Activated CD4-positive, alpha-beta memory T cell treated with anti-CD3 and anti-CD28 coated beads, Interleukin-2, amount 10 ng/mL, durations not matched to agents 7 days and 5 days (primary cell): ENCODE data around the gene POLR2H. TPM values are rescaled to one million over a fixed set of nuclear protein-coding genes. Genes with fewer than 3 reads are reported as not detected.

Source experiments
- CTCF ChIA-PET: fragments of 350-600 bp; sonication (Branson Sonifier 250); formaldehyde crosslinking; loops from one replicate; lab custom pipeline; 2021; ENCODE audit warnings: antibody characterized with exemption, inconsistent platforms; lab: Charles Lee
- POLR2A ChIA-PET: fragments of 350-600 bp; sonication (Branson Sonifier 250); formaldehyde crosslinking; loops from one replicate; lab custom pipeline; 2021; ENCODE audit warnings: antibody characterized with exemption; lab: Charles Lee
- DNase-seq: peaks from one replicate; pipeline ENCODE4 v3.0.0-alpha.2; 2020
- H3K27ac Mint-ChIP-seq: one replicate; pipeline ENCODE4 v1.8.0; 2021; ENCODE audit warnings: mild to moderate bottlenecking, mixed read lengths
- H3K27me3 Mint-ChIP-seq: one replicate; pipeline ENCODE4 v1.8.0; 2021; ENCODE audit warnings: mixed read lengths
- H3K36me3 Mint-ChIP-seq: one replicate; pipeline ENCODE4 v1.8.0; 2021; ENCODE audit warnings: low read depth, mixed read lengths
- H3K4me1 Mint-ChIP-seq: one replicate; pipeline ENCODE4 v1.8.0; 2021; ENCODE audit warnings: mixed read lengths
- H3K4me3 Mint-ChIP-seq: one replicate; pipeline ENCODE4 v1.8.0; 2021; ENCODE audit warnings: mild to moderate bottlenecking, mixed read lengths
- H3K9me3 Mint-ChIP-seq: one replicate; pipeline ENCODE4 v1.8.0; 2021; ENCODE audit warnings: mixed read lengths
- total RNA-seq, 2 experiments: library from RNA; stranded (reverse); gene quantifications; one replicate each; pipeline ENCODE4 v1.2.3, GENCODE V29; 2021

Gene POLR2H
- 10 to 100 TPM; 73.9 to 79.3 TPM for total RNA-seq

DNA sequence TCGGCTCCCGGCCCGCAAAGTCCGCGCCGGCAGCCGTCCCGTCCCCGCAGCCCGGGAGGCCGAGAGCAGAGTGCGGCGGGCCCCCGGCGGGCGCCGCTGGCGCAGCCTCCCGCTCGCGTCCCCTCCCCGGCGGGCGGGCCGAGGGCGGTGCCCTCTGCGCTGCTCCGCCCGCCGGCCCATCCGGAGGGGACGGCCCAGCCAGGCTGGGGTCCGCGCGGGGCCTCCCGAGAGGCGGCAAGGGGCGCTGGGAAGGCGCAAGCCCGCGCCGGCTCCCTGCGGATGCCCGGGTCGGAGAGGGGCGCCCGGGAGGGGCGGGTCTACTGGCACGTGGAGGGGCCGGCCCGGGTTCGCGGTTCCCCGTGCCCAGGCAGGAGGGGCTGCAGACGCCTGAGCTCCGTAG is at the start of gene POLR2H, which contains the start of gene CLCN2:
Gene POLR2H, plus strand, starts transcription at position 179 of the 400 bp plus-strand sequence. CDS start 1,783 bp downstream, outside the sequence.
Gene CLCN2, minus strand, starts transcription at position 74 of the 400 bp plus-strand sequence. CDS start 126 bp downstream, outside the sequence.
- peaks cover 2% of the 10 kb centered on the region for H3K27me3 Mint-ChIP-seq
- DNase-seq: peak; percentile 51
- POLR2A ChIA-PET: interaction anchor here (0.9 to 3.0 kb wide), 11 partner anchors 8 to 226 kb away, joined by 3 to 13 read pairs (median 4); partner anchors contain the start of genes EIF2B5 and FAM131A
- H3K36me3 Mint-ChIP-seq: peaks cover 19% of the 10 kb centered on the region
- H3K4me3 Mint-ChIP-seq: peak within 1 kb of the TSS; percentile 95
- H3K9me3 Mint-ChIP-seq: no peaks in the 10 kb centered on the region
- H3K27ac Mint-ChIP-seq: peak within 1 kb of the TSS; percentile 94
- CTCF ChIA-PET: interaction anchor here (0.8 to 2.6 kb wide), 4 partner anchors 8 to 55 kb away, joined by 3 to 13 read pairs (median 5); no protein-coding TSS in a partner anchor
- H3K4me1 Mint-ChIP-seq: peaks cover 29% of the 10 kb centered on the region

DNA sequence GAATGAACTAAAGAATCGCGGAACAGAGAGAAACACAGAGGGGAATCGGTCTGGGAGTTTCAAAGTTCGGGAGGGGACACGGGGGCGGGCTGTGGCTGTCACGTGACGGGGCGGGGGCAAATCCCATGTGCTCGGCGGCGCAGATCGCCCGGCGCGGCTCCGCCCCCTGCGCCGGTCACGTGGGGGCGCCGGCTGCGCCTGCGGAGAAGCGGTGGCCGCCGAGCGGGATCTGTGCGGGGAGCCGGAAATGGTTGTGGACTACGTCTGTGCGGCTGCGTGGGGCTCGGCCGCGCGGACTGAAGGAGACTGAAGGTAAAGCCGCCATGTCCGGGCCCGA is 47.2 kb upstream of the POLR2H start, which contains the start of gene EIF4G1:
Gene EIF4G1, plus strand, starts transcription at position 244 of the 337 bp plus-strand sequence. CDS start 1,191 bp downstream, outside the sequence.
- H3K4me3 Mint-ChIP-seq: peak within 1 kb of the TSS; percentile 90
- peaks cover 36% of the 10 kb centered on the region for H3K4me1 Mint-ChIP-seq
- DNase-seq: peak; percentile 93
- POLR2A ChIA-PET: no interaction called here
- H3K36me3 Mint-ChIP-seq: peaks cover 34% of the 10 kb centered on the region
- H3K9me3 Mint-ChIP-seq: no peaks in the 10 kb centered on the region
- CTCF ChIA-PET: no interaction called here
- peak within 1 kb of the TSS; percentile 90 for H3K27ac Mint-ChIP-seq
- H3K27me3 Mint-ChIP-seq: no peaks in the 10 kb centered on the region

DNA sequence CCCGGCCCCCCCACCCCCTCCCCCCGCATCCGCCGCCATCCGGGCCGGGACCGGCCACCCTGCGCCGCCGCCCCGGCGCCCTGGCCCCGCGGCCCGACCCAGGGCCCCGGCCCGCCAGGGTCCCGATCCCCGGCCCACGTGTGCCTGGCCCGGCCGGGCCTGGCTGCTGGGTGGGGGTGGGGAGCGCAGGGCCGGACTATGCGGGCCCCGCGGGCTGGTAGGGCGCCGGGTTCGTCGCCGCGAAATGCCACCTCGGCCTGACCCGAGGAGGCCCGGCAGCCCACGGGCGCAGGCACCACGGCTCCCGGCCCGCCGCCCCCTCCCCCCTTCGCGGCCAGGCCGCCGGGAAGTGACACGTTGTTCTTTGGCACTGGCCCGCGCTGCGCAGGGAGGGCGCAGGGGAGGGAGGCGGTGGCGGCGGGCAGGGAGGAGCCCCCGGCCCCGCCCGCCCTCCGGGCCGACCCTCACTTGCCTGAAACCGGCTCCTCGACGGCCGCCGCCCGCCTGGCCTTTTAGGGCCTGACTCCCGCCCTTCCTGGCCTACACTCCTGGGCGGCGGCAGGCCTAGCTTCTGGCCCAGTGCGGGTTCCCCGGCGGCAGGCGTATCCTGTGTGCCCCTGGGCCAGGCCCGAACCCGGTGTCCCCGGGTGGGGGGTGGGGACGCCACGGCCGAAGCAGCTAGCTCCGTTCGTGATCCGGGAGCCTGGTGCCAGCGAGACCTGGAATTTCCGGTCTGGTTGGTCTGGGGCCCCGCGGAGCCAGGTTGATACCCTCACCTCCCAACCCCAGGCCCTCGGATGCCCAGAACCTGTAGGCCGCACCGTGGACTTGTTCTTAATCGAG is 46.6 kb upstream of the POLR2H start:
- DNase-seq: peak; percentile 65
- peaks cover 35% of the 10 kb centered on the region for H3K36me3 Mint-ChIP-seq
- H3K9me3 Mint-ChIP-seq: no peaks in the 10 kb centered on the region
- H3K27ac Mint-ChIP-seq: peak overlapping the region; percentile 90
- peaks cover 42% of the 10 kb centered on the region for H3K4me1 Mint-ChIP-seq
- ChIA-PET CTCF (no interaction called here), POLR2A (interaction anchor here (1.0 to 2.2 kb wide), 9 partner anchors 11 to 68 kb away, joined by 4 to 18 read pairs (median 4); partner anchors contain the start of gene EEF1AKMT4)
- H3K4me3 Mint-ChIP-seq: peak overlapping the region; percentile 90
- no peaks in the 10 kb centered on the region for H3K27me3 Mint-ChIP-seq

DNA sequence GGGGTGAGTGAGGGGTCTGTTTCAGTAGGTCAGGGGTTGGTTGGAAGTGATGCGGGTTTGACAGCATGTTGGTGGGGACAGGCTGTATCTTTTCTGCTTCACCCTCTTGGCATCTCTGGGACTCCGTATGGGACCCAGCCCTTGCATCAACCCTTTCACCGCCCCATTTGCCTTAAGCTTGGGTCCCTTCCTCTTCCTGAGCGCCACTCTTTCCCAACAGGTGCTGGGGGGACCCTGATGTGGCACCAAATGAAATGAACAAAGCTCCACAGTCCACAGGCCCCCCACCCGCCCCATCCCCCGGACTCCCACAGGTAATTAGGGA is 46.0 kb upstream of the POLR2H start:
- Mint-ChIP-seq H3K4me1 (peaks cover 45% of the 10 kb centered on the region), H3K36me3 (peaks cover 38% of the 10 kb centered on the region), H3K27me3 (no peaks in the 10 kb centered on the region), H3K9me3 (no peaks in the 10 kb centered on the region), H3K4me3 (peak overlapping the region; percentile 90), H3K27ac (peak overlapping the region; percentile 90)
- POLR2A ChIA-PET: interaction anchor here (0.8 to 2.2 kb wide), 11 partner anchors 10 to 69 kb away, joined by 3 to 18 read pairs (median 4); partner anchors contain the start of gene EEF1AKMT4
- DNase-seq: no peak
- CTCF ChIA-PET: interaction anchor here (0.7 kb wide), 1 partner anchor 66 kb away, joined by 4 read pairs; the partner anchor contains the start of gene EEF1AKMT4

DNA sequence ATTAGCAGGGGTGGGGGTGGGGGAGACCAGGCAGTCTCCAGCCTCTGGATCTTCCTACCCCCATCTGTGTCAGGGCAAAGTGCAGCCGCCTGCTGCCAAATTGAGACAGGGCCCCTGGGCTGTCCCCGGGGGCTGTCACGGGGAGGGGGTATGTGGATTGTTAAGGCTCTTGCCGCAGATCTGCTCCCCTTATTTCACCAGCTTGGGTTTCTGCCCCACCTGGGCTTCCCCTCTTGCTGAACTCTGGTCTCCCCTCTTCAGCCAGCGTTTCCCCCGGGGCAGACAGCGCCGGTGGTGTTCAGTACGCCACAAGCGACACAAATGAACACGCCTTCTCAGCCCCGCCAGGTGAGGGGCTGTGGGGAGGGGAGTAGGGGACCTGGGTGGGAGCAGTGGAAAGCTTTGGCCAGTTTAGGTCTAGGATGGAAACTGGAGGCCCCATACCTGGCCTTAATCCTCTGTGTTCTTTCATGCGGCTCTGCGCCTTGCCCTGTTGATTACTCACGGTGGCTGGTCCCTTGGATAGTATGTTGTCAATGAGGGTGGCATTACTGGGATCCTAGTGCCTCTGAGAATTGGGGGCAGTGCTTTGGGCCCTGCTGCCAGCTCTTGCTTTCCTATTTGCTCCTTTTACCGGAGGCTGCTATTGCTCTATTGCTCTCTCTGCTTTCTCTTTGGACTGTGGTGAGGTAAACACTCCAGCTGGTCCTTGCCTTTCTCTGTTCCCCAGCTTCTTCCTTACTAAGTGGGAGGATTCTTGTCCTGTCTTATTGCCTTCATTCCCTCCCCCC is 45.4 kb upstream of the POLR2H start:
- H3K36me3 Mint-ChIP-seq: peaks cover 43% of the 10 kb centered on the region
- no peak for DNase-seq

DNA sequence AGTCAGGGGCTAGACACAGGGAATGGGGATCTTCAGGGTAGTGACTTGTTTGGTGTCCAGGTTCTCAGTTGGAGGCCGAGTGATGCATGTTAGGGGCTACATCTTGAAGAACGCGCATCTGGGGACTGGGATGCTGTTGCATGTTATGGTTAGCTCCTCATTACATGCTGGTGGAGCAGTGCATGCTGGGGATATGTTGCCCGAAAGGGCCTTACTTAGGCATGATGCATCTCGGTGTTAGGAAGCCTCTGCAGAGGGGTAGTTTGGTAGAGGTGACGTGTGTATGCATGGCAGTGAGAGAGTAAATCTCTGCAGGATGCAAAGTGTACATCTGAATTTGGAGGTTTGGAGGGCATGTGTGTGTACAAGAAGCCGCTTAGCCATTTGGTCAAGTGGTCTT is 44.7 kb upstream of the POLR2H start:
- ChIA-PET CTCF (no interaction called here), POLR2A (interaction anchor here (1.7 to 2.2 kb wide), 2 partner anchors 16 to 18 kb away, joined by 5 to 7 read pairs; no protein-coding TSS in a partner anchor)
- Mint-ChIP-seq H3K27ac (peak overlapping the region; percentile 90), H3K27me3 (no peaks in the 10 kb centered on the region), H3K4me3 (peak overlapping the region; percentile 90), H3K4me1 (peaks cover 50% of the 10 kb centered on the region), H3K9me3 (no peaks in the 10 kb centered on the region), H3K36me3 (peaks cover 50% of the 10 kb centered on the region)
- DNase-seq: no peak

More for the DNA sequence above, 45.4 kb upstream of the POLR2H start:
- Mint-ChIP-seq H3K4me3 (peak overlapping the region; percentile 90), H3K9me3 (no peaks in the 10 kb centered on the region), H3K4me1 (peaks cover 46% of the 10 kb centered on the region), H3K27ac (peak overlapping the region; percentile 90), H3K27me3 (no peaks in the 10 kb centered on the region)
- ChIA-PET POLR2A (interaction anchor here (0.8 to 2.2 kb wide), 12 partner anchors 10 to 69 kb away, joined by 3 to 18 read pairs (median 4); partner anchors contain the start of gene EEF1AKMT4), CTCF (interaction anchor here (0.7 kb wide), 1 partner anchor 66 kb away, joined by 4 read pairs; the partner anchor contains the start of gene EEF1AKMT4)

DNA sequence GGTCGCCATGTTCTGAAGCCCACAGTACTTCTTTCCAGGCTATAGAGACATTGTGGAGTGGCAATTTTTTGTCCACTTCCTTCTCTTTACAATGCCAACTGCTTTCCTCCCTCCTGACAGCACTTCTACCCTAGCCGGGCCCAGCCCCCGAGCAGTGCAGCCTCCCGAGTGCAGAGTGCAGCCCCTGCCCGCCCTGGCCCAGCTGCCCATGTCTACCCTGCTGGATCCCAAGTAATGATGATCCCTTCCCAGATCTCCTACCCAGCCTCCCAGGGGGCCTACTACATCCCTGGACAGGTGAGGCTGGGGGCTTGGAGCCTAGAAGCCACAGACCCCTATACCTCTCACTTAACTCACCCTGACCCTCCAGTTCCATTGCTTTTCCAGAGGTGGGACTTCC is 44.3 kb upstream of the POLR2H start:
- ChIA-PET CTCF (no interaction called here), POLR2A (interaction anchor here (1.7 to 2.2 kb wide), 2 partner anchors 16 to 18 kb away, joined by 5 to 7 read pairs; no protein-coding TSS in a partner anchor)
- Mint-ChIP-seq H3K4me1 (peaks cover 50% of the 10 kb centered on the region), H3K36me3 (peaks cover 55% of the 10 kb centered on the region), H3K27me3 (no peaks in the 10 kb centered on the region), H3K27ac (peak overlapping the region; percentile 90), H3K4me3 (peak overlapping the region; percentile 90), H3K9me3 (no peaks in the 10 kb centered on the region)
- no peak for DNase-seq

DNA sequence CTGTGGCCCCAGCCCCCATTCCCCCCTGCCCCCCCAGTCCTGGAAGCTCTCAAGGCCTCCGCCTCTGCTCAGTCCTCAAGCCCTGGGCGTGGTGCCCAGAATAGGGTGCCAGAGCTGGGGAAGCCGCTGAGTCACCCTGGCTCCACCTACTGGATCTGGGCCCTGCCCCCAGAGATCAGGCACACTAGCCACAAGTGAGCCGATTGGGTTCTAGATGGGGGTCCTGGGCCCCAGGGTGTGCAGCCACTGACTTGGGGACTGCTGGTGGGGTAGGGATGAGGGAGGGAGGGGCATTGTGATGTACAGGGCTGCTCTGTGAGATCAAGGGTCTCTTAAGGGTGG is 41.4 kb upstream of the POLR2H start:
- Mint-ChIP-seq H3K36me3 (peaks cover 83% of the 10 kb centered on the region), H3K27ac (peak overlapping the region; percentile 49), H3K4me1 (peaks cover 44% of the 10 kb centered on the region), H3K27me3 (no peaks in the 10 kb centered on the region), H3K9me3 (no peaks in the 10 kb centered on the region), H3K4me3 (no peak overlapping the region)
- POLR2A ChIA-PET: interaction anchor here (0.6 to 1.5 kb wide), 2 partner anchors 11 to 28 kb away, joined by 3 to 4 read pairs; no protein-coding TSS in a partner anchor
- CTCF ChIA-PET: interaction anchor here (1.2 kb wide), 1 partner anchor 14 kb away, joined by 4 read pairs; no protein-coding TSS in a partner anchor
- DNase-seq: peak; percentile 53

DNA sequence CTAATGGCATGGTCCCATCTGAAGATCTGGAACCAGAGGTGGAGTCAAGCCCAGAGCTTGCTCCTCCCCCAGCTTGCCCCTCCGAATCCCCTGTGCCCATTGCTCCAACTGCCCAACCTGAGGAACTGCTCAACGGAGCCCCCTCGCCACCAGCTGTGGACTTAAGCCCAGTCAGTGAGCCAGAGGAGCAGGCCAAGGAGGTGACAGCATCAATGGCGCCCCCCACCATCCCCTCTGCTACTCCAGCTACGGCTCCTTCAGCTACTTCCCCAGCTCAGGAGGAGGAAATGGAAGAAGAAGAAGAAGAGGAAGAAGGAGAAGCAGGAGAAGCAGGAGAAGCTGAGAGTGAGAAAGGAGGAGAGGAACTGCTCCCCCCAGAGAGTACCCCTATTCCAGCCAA is 39.8 kb upstream of the POLR2H start:
- Mint-ChIP-seq H3K36me3 (peaks cover 89% of the 10 kb centered on the region), H3K27me3 (no peaks in the 10 kb centered on the region), H3K9me3 (no peaks in the 10 kb centered on the region), H3K4me1 (peaks cover 35% of the 10 kb centered on the region), H3K4me3 (no peak overlapping the region), H3K27ac (no peak overlapping the region)
- CTCF ChIA-PET: interaction anchor here (1.0 kb wide), 1 partner anchor 30 kb away, joined by 3 read pairs; no protein-coding TSS in a partner anchor
- no peak for DNase-seq
- POLR2A ChIA-PET: no interaction called here

DNA sequence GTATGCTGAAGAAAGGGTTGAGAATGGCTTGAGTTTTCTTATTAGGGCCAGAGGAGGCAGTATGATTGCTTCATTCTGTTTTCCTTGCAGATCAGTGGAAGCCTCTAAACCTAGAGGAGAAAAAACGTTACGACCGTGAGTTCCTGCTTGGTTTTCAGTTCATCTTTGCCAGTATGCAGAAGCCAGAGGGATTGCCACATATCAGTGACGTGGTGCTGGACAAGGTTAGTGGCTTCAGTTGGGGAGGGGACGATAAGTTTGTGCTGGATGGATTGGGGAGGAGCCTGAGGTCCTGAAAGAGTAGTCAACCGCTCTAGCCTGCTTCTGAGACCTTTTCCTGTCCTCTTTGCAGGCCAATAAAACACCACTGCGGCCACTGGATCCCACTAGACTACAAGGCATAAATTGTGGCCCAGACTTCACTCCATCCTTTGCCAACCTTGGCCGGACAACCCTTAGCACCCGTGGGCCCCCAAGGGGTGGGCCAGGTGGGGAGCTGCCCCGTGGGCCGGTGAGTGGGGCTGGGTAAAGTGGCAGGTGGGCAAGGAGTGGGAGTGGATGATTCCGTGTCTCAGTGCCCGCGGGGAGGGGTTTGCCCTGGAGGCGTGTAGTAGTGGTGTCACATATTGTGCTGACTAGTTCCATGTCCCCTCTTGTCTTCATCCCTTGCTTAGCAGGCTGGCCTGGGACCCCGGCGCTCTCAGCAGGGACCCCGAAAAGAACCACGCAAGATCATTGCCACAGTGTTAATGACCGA is 38.6 kb upstream of the POLR2H start:
- Mint-ChIP-seq H3K27ac (no peak overlapping the region), H3K36me3 (peaks cover 89% of the 10 kb centered on the region), H3K4me3 (no peak overlapping the region), H3K27me3 (no peaks in the 10 kb centered on the region), H3K4me1 (peaks cover 23% of the 10 kb centered on the region), H3K9me3 (no peaks in the 10 kb centered on the region)
- POLR2A ChIA-PET: no interaction called here
- CTCF ChIA-PET: interaction anchor here (1.0 kb wide), 1 partner anchor 29 kb away, joined by 3 read pairs; no protein-coding TSS in a partner anchor
- DNase-seq: no peak

DNA sequence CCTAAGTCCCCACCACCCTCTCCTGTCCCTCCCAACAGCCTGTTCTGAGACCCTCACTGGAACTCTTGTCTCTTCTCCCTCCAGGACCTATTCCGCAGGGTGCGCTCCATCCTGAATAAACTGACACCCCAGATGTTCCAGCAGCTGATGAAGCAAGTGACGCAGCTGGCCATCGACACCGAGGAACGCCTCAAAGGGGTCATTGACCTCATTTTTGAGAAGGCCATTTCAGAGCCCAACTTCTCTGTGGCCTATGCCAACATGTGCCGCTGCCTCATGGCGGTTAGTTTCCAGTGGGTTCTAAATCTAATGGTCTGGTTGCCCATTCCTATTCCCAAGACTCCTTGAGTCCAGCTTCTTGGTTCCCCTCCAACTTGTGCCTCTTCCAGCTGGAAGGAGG is 37.8 kb upstream of the POLR2H start:
- Mint-ChIP-seq H3K36me3 (peaks cover 94% of the 10 kb centered on the region), H3K4me3 (no peak overlapping the region), H3K9me3 (no peaks in the 10 kb centered on the region), H3K4me1 (peaks cover 19% of the 10 kb centered on the region), H3K27me3 (no peaks in the 10 kb centered on the region), H3K27ac (no peak overlapping the region)
- CTCF ChIA-PET: interaction anchor here (1.1 kb wide), 1 partner anchor 48 kb away, joined by 3 read pairs; no protein-coding TSS in a partner anchor
- POLR2A ChIA-PET: interaction anchor here (4.2 kb wide), 1 partner anchor 8 kb away, joined by 18 read pairs; no protein-coding TSS in a partner anchor
- DNase-seq: no peak
